Measurements from ENCODE around the gene AK4. TPM values are rescaled to one million over a fixed set of nuclear protein-coding genes. Genes with fewer than 3 reads are reported as not detected.
A peak's percentile ranks its signal among the peaks of the same experiment; 100 is the strongest.

Gene AK4
- total RNA-seq, 1 donor from 2014 or later = 10.5 TPM

DNA sequence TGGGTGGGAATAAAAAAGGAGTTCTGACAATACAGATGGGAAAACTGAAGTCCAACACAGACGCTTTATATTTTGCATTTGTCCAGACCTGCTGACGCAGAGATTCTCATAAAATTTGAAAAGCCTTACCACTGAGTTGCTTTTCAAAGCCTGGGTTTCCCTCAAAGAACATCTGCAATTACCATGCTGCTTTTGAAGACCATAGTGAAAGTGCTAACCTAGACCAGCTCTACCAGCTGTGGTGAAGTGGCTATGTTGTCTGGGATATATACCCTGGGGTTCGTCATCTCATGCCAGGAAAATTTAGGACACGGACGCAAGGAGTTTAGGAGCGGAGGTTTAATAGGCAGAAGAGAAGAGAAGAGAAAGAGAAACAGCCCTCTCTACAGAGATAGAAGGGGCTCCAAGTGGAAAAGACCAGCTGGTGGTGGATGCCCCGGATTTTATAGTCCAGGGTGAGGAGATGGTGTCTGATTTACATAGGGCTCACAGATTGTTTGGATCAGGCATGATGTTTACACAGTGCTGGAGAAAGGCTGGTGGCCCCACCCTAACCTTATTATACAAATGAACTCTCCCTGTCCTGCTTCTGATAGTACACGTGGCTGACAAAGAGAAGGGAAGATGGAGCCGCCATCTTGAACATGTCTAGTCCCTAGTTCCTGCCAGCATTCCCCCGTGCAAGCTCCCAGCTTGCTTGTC is 73.8 kb downstream of the AK4 start:
- TF ChIP-seq, protein P1, sequence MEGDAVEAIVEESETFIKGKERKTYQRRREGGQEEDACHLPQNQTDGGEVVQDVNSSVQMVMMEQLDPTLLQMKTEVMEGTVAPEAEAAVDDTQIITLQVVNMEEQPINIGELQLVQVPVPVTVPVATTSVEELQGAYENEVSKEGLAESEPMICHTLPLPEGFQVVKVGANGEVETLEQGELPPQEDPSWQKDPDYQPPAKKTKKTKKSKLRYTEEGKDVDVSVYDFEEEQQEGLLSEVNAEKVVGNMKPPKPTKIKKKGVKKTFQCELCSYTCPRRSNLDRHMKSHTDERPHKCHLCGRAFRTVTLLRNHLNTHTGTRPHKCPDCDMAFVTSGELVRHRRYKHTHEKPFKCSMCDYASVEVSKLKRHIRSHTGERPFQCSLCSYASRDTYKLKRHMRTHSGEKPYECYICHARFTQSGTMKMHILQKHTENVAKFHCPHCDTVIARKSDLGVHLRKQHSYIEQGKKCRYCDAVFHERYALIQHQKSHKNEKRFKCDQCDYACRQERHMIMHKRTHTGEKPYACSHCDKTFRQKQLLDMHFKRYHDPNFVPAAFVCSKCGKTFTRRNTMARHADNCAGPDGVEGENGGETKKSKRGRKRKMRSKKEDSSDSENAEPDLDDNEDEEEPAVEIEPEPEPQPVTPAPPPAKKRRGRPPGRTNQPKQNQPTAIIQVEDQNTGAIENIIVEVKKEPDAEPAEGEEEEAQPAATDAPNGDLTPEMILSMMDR (conservative IDR thresholded peaks at IDR 0.05) = no peak
- H3K27ac Mint-ChIP-seq (ENCODE audit: unreplicated experiment) = no peak overlapping the region
- DNase-seq (ENCODE audit: low read depth, low spot score) = no peak
- peaks cover 2% of the 10 kb centered on the region for H3K36me3 Mint-ChIP-seq (ENCODE audit: low read depth)
- no peak overlapping the region for H3K4me3 Mint-ChIP-seq
- H3K27me3 Mint-ChIP-seq (ENCODE audit: low read depth) = peaks cover 3% of the 10 kb centered on the region
- no peaks in the 10 kb centered on the region for H3K9me3 Mint-ChIP-seq
- H3K4me1 Mint-ChIP-seq = no peaks in the 10 kb centered on the region

DNA sequence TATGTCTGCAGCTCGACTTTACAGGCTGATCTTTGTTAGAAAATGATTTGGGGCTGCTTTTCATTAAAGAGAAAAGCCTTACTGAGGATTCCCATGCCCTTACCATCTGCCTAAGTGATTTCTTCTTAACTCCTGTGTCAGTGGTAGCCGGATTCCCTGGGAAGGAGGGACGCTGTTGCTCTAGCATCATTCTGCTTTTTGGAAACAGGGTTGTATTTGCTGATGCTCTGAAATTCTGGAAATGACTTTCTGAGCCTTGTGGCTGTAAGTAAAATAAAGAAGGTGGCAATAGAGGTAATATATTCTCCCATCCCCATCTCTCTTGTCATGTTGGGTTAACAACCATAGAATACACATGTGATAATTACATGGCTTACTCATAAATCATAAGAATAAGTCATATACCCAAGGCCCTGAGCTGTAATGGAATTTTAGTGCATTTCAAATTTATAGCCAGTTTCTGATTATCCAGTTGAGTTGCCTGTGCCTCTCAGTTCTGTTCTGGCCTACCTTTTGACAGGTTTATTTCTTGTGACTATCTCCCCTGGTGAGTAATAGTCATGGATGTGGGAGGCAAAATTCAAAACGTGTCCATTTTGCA is 74.4 kb downstream of the AK4 start:
- peaks cover 2% of the 10 kb centered on the region for H3K36me3 Mint-ChIP-seq (ENCODE audit: low read depth)
- H3K4me3 Mint-ChIP-seq = no peak overlapping the region
- TF ChIP-seq, protein P1 (conservative IDR thresholded peaks at IDR 0.05) = no peak
- H3K9me3 Mint-ChIP-seq = no peaks in the 10 kb centered on the region
- no peak for DNase-seq (ENCODE audit: low read depth, low spot score)
- H3K4me1 Mint-ChIP-seq = no peaks in the 10 kb centered on the region
- H3K27me3 Mint-ChIP-seq (ENCODE audit: low read depth) = peaks cover 3% of the 10 kb centered on the region
- peak overlapping the region; percentile 22 for H3K27ac Mint-ChIP-seq (ENCODE audit: unreplicated experiment)

DNA sequence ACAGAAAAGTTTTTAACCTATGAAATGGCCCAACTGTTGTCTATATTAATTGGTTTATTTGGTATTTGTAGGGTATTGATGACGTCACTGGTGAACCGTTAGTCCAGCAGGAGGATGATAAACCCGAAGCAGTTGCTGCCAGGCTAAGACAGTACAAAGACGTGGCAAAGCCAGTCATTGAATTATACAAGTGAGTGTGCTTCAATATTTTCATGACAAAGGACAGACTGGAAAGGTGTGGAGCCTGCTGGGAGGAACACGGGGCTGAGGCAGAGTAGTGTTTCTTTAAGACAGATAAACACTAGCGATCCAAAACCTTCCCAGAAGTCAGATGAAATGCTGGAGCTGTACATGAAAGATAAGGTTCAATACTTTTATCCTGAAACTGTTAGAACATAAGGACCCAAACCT is 76.7 kb downstream of the AK4 start:
- H3K36me3 Mint-ChIP-seq (ENCODE audit: low read depth) = peaks cover 2% of the 10 kb centered on the region
- no peak overlapping the region for H3K4me3 Mint-ChIP-seq

DNA sequence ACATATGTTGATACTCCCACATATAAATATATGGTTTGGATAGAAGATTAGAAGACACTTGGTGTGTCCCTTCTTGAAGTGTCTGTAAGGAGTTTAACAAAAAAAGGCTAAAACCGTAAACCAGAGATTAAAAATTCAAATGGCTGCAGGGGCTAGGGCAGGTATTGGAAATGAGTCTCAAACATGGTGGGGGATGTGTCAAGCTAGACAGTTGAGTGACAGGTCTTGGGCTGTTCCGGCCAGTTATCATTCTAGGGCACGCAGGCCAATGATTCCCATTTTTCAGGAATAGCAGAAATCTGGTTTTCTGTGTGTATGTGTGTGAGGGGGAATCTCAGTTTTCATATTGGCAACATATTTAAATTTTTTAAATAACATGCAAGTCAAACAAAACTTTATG is 77.2 kb downstream of the AK4 start:
- TF ChIP-seq, protein P1 (conservative IDR thresholded peaks at IDR 0.05) = no peak
- Mint-ChIP-seq H3K36me3 (ENCODE audit: low read depth) (no peaks in the 10 kb centered on the region), H3K4me1 (no peaks in the 10 kb centered on the region), H3K4me3 (no peak overlapping the region), H3K27me3 (ENCODE audit: low read depth) (peaks cover 3% of the 10 kb centered on the region), H3K27ac (ENCODE audit: unreplicated experiment) (no peak overlapping the region), H3K9me3 (no peaks in the 10 kb centered on the region)
- no peak for DNase-seq (ENCODE audit: low read depth, low spot score)

More for the DNA sequence above, 76.7 kb downstream of the AK4 start:
- Mint-ChIP-seq H3K27ac (ENCODE audit: unreplicated experiment) (no peak overlapping the region), H3K4me1 (no peaks in the 10 kb centered on the region), H3K27me3 (ENCODE audit: low read depth) (peaks cover 3% of the 10 kb centered on the region), H3K9me3 (no peaks in the 10 kb centered on the region)
- no peak for DNase-seq (ENCODE audit: low read depth, low spot score)
- TF ChIP-seq, protein P1 (conservative IDR thresholded peaks at IDR 0.05) = no peak

DNA sequence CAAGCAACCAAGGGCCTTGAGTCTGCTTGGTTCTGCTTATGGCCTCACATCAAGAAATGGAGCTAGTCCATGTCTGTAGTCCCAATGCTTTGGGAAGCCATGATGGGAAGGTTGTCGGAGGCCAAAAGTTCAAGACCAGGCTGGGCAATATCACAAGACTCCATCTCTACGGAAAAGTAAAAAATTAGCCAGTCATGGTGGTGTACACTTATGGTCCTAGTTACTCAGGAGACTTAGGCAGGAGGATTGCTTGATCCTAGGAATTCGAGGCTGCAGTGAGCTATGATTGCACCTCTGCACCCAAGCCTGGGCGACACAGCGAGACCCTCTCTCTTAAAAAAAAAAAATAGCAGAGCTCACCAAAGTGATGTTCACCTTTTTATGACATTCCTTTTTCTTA is 81.2 kb downstream of the AK4 start:
- H3K4me1 Mint-ChIP-seq = no peaks in the 10 kb centered on the region
- no peak for DNase-seq (ENCODE audit: low read depth, low spot score)
- TF ChIP-seq, protein P1 (conservative IDR thresholded peaks at IDR 0.05) = no peak
- H3K4me3 Mint-ChIP-seq = no peak overlapping the region
- no peaks in the 10 kb centered on the region for H3K9me3 Mint-ChIP-seq
- no peaks in the 10 kb centered on the region for H3K36me3 Mint-ChIP-seq (ENCODE audit: low read depth)
- H3K27me3 Mint-ChIP-seq (ENCODE audit: low read depth) = peaks cover 7% of the 10 kb centered on the region
- no peak overlapping the region for H3K27ac Mint-ChIP-seq (ENCODE audit: unreplicated experiment)

All from neural crest cell (in vitro differentiated cells).